Activated T-cell treated with anti-CD3 and anti-CD28 coated beads, Interleukin-2, amount 50 U/mL, for 72 hours (primary cell): ENCODE results near the gene MTCH1. TPM values are rescaled to one million over a fixed set of nuclear protein-coding genes. Genes with fewer than 3 reads are reported as not detected.
"Not testable (repeated sequence)": the region's sequence is repeated elsewhere in the genome, so short reads cannot be mapped to it uniquely, and the experiment has no call there.

Experiments
- ATAC-seq, 2 donors: fragments of 150-1000 bp; cut with Tn5 transposase; replicated peaks in 1 of 2; 2 replicates each; pipeline ENCODE4 v1.10.0; 2021; ENCODE audit warnings: moderate library complexity in 2 of 2, mild to moderate bottlenecking in 1 of 2
- DNase-seq, 2 donors: peaks; one replicate each; pipeline ENCODE4 v3.0.0; 2021 to 2022; ENCODE audit warnings: mixed read lengths in 1 of 2
- H3K27ac Mint-ChIP-seq: one replicate; pipeline ENCODE4 v1.8.0; 2022; ENCODE audit warnings: mild to moderate bottlenecking, moderate library complexity, mixed read lengths
- H3K27me3 Mint-ChIP-seq: one replicate; pipeline ENCODE4 v1.8.0; 2022; ENCODE audit warnings: low read depth, mixed read lengths
- H3K36me3 Mint-ChIP-seq, 2 donors: one replicate each; pipeline ENCODE4 v1.8.0; 2022; ENCODE audit warnings: mixed read lengths in 2 of 2, mild to moderate bottlenecking in 1 of 2; ENCODE audit not compliant: insufficient read depth in 2 of 2
- H3K4me1 Mint-ChIP-seq: one replicate; pipeline ENCODE4 v1.8.0; 2022; ENCODE audit warnings: low read depth, mixed read lengths
- H3K4me3 Mint-ChIP-seq, 2 donors: one replicate each; pipeline ENCODE4 v1.8.0; 2022; ENCODE audit warnings: mild to moderate bottlenecking in 2 of 2, mixed read lengths in 2 of 2, moderate library complexity in 2 of 2
- H3K9me3 Mint-ChIP-seq, 2 donors: one replicate each; pipeline ENCODE4 v1.8.0; 2022; ENCODE audit warnings: mixed read lengths in 2 of 2
- total RNA-seq, 2 donors: library from RNA; stranded (reverse); gene quantifications; one replicate each; pipeline ENCODE4 v1.2.3, GENCODE V29; 2022

The MTCH1 gene
- total RNA-seq, 2 donors from 2014 or later: 116 to 149 TPM

- Mint-ChIP-seq H3K27ac (no peak overlapping the region), H3K4me3 (no peak overlapping the region)
- DNase-seq: no peak
Measured at GRCh38 chr6:36998723-36999038, 12.7 kb upstream of the MTCH1 start.

GRCh38 chr6:36997811-36998722, 12.1 kb upstream of the MTCH1 start:
- no peaks in the 10 kb centered on the region for H3K27me3 Mint-ChIP-seq
- DNase-seq (no peak), ATAC-seq (no peak)
- no peaks in the 10 kb centered on the region for H3K36me3 Mint-ChIP-seq
- H3K4me1 Mint-ChIP-seq: no peaks in the 10 kb centered on the region
- H3K9me3 Mint-ChIP-seq: no peaks in the 10 kb centered on the region
- no peak overlapping the region for H3K4me3 Mint-ChIP-seq
- H3K27ac Mint-ChIP-seq: no peak overlapping the region

More at GRCh38 chr6:36998723-36999038, 12.7 kb upstream of the MTCH1 start:
- H3K9me3 Mint-ChIP-seq: no peaks in the 10 kb centered on the region
- H3K36me3 Mint-ChIP-seq: no peaks in the 10 kb centered on the region
- H3K4me1 Mint-ChIP-seq: no peaks in the 10 kb centered on the region
- no peaks in the 10 kb centered on the region for H3K27me3 Mint-ChIP-seq
- ATAC-seq: no peak

DNA sequence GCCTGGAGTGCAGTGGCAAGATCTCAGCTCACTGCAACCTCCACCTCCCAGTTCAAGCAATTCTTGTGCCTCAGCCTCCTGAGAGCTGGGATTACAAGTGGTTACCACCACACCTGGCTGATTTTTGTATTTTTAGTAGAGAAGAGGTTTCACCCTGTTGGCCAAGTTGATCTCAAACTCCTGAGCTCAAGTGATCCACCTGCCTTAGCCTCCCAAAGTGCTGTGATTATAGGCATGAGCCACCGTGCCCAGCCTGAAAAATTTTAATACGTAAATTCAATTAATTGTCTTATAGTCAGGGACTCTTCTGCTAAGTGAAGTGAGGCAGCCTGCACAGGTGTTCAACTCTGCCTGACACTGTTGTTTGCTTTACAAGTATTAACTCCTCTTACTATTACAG, 4.4 kb upstream of the MTCH1 start:
- not testable (repeated sequence) for H3K36me3 Mint-ChIP-seq, H3K9me3 Mint-ChIP-seq, H3K27ac Mint-ChIP-seq, DNase-seq, H3K4me3 Mint-ChIP-seq, H3K27me3 Mint-ChIP-seq, ATAC-seq
- peaks cover 15% of the 10 kb centered on the region for H3K4me1 Mint-ChIP-seq

GRCh38 chr6:36989264-36989663, 3.3 kb upstream of the MTCH1 start:
- peaks cover 2 to 3% of the 10 kb centered on the region in 2 donors for H3K36me3 Mint-ChIP-seq
- peaks cover 15% of the 10 kb centered on the region for H3K4me1 Mint-ChIP-seq
- DNase-seq (no peak), ATAC-seq (no peak)
- H3K27me3 Mint-ChIP-seq: peaks cover 7% of the 10 kb centered on the region
- no peak overlapping the region for H3K4me3 Mint-ChIP-seq
- H3K27ac Mint-ChIP-seq: no peak overlapping the region
- H3K9me3 Mint-ChIP-seq: no peaks in the 10 kb centered on the region

GRCh38 chr6:36986704-36987047, 680 bp upstream of the MTCH1 start:
- H3K27me3 Mint-ChIP-seq: peaks cover 7% of the 10 kb centered on the region
- H3K27ac Mint-ChIP-seq: peak overlapping the region; percentile 98
- H3K4me1 Mint-ChIP-seq: peaks cover 19% of the 10 kb centered on the region
- no peaks in the 10 kb centered on the region for H3K9me3 Mint-ChIP-seq
- no peak for DNase-seq
- peak; percentile 3 to 16 for ATAC-seq
- peaks cover 2 to 3% of the 10 kb centered on the region in 2 donors for H3K36me3 Mint-ChIP-seq
- H3K4me3 Mint-ChIP-seq: peak overlapping the region; percentile 93 to 99

DNA sequence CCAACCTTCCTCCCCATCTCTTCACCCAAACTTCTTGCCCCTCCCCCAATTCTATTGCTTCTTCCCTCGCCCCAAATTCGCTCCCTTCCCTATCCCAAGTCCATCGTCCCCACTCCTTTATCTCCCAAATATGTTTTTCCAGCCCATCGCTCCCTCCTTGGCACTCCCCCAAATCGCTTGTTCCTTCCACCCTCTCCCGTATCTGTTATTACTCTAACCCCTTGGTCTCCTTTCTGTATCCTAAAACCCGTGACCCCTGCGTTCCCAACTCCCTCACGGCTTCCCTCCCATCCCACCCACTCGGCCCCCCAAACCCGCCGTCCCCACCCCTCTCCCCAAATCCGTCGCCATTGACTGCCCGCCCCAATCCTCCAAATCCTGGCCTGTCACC, 584 bp downstream of the MTCH1 start:
- H3K9me3 Mint-ChIP-seq: no peaks in the 10 kb centered on the region
- no peak overlapping the region for H3K27ac Mint-ChIP-seq
- no peak for ATAC-seq
- peaks cover 7% of the 10 kb centered on the region for H3K27me3 Mint-ChIP-seq
- DNase-seq: no peak
- H3K4me3 Mint-ChIP-seq: no peak overlapping the region
- peaks cover 2 to 4% of the 10 kb centered on the region in 2 donors for H3K36me3 Mint-ChIP-seq
- peaks cover 29% of the 10 kb centered on the region for H3K4me1 Mint-ChIP-seq

DNA sequence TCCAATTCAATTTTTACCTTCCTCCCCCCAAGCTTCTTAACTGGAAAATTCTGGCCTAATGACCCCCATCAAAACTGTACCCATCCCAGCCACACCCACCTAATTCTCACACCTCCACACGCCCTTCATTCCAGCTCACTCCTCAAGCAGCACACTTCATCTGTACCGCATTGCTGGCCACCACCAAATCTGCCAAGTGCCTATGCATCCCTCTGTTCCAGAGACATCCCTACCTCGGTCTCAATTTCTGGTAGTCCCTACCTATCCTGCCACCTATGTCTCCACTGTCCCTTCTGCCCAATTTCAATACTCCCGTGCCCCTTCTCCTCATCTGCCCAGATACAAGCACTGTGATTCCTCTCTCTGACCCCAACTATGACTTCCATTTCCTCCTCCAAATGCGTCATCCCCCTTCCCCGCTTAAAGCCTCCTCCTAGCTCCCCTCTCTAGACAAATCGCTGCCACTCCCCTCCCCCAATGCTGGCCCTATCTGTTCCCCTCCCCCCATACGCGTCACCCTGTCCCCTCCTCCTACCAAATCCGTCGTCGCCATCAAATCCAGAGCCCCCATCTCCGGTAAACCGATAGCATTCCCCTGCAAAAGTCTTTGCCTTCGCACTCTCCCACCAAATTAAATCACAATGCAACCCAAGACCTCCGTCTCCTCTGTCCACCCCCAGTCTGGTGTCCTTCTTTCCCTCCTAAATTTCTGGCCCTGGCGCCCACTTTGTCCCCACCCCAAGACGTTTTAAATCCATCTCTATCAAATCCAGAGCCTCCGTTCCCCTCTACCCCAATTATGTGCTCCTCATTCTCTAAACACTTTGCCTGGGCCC, 1.2 kb downstream of the MTCH1 start:
- Mint-ChIP-seq H3K36me3 (peaks cover 2 to 5% of the 10 kb centered on the region in 2 donors), H3K4me1 (peaks cover 34% of the 10 kb centered on the region), H3K4me3 (no peak overlapping the region), H3K27ac (no peak overlapping the region), H3K27me3 (peaks cover 7% of the 10 kb centered on the region), H3K9me3 (no peaks in the 10 kb centered on the region)
- peak; percentile 65 to 68 for DNase-seq
- peak; percentile 18 to 40 for ATAC-seq

DNA sequence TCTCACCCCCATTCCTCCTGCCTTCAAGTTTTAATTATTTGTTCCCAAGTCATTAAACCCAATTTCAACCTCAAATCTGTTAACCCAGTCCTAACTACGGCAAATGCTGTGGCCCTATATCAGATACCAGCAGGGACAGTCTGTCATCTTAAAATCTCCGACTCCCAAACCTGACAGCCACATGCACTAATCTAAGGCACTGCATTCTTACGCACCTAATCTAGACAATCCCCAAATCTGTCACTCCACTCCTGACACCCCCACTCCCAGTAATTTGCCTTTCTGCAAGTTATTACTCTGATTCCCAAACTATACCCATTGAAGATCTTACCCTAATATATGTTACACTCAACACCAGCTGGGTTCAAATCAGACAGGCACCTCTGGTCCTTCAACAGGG, 2.5 kb downstream of the MTCH1 start:
- Mint-ChIP-seq H3K4me3 (no peak overlapping the region), H3K27ac (no peak overlapping the region), H3K4me1 (peaks cover 45% of the 10 kb centered on the region), H3K27me3 (no peaks in the 10 kb centered on the region), H3K9me3 (no peaks in the 10 kb centered on the region), H3K36me3 (peaks cover 2 to 7% of the 10 kb centered on the region in 2 donors)
- ATAC-seq (no peak), DNase-seq (no peak)

DNA sequence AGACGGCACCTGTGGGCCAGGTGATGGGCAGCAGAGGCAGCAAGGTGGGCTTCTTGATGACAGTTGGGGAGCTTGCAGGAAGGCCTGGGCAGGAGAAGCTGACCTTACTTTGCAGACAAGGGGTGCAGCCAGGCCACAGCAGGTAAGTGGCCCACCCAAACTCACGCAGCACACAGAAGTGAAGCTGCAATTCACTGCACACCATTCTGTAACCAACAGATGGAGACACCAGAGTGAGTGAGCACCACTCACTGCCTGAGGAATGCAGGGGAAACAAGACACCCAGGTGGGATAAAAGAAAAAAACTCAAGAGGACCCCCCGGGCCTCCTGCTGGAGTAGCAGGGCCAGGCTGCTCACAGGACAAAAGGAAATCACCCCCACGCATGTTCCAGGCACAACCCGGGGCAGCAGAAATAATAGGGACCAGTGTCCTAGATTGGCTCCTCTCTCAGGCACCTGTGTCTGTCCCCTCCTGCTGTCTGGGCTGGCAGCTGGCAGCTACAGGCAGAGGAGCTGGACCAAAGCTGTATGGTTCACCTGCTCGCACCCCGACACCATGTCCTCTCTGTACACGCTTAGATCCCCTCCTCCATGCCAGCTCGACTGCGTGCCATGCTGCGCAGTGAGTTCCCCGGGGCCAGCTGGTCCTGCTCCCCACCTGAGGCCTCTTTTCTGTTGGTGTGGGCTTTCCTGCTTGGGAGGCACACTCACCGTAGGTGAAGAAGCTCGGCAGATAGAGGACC, 4.9 kb downstream of the MTCH1 start:
- no peak overlapping the region for H3K27ac Mint-ChIP-seq
- H3K27me3 Mint-ChIP-seq: no peaks in the 10 kb centered on the region
- H3K4me3 Mint-ChIP-seq: no peak overlapping the region
- H3K36me3 Mint-ChIP-seq: peaks cover 0 to 9% of the 10 kb centered on the region in 2 donors
- H3K9me3 Mint-ChIP-seq: no peaks in the 10 kb centered on the region
- peaks cover 30% of the 10 kb centered on the region for H3K4me1 Mint-ChIP-seq
- no peak for DNase-seq
- ATAC-seq: no peak

DNA sequence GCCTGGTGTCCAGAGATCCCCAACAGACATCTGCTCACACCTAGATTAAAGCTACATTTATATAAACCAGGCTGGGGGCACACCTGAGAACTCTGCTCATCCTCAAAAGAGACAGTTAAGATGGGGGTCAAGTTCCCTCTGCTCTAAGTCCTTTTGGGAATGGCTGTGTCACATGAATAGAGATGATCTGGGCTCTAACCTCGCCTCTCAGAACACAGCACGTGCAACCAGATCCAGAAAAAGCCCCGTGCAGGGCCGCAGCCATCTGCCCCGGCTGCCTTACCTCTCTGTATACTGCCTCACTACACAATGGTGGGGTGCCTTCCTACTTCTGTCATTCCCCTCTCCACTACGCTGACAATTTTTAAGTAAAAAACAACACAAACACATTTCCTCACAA, 5.9 kb downstream of the MTCH1 start:
- Mint-ChIP-seq H3K27ac (peak overlapping the region; percentile 6), H3K27me3 (no peaks in the 10 kb centered on the region), H3K36me3 (peaks cover 0 to 10% of the 10 kb centered on the region in 2 donors), H3K9me3 (no peaks in the 10 kb centered on the region), H3K4me1 (peaks cover 30% of the 10 kb centered on the region), H3K4me3 (no peak overlapping the region)
- DNase-seq (no peak), ATAC-seq (no peak)

DNA sequence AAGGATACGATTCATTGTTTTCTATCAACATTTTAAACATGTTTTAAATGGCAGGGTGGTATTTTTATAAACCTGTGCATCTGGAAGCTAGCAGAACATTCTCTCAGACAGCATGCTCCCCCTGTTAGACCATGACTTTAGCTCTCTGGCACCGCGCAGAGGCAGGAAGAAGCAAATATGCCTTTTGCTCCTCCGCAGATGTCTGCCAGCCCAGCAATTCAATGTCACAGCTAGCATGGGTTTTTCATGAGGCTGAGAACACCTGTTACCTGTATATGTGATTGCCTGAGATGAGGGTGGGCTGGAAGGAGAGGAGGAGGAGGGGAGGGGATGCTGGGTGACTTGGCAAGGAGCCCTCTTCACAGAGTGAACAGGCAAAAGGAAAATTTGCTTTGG, 6.7 kb downstream of the MTCH1 start:
- ATAC-seq (peak; percentile 53 to 54), DNase-seq (peak in 1 of 2 donors; percentile 43)
- Mint-ChIP-seq H3K27ac (peak overlapping the region; percentile 3), H3K9me3 (no peaks in the 10 kb centered on the region), H3K4me1 (peaks cover 30% of the 10 kb centered on the region), H3K36me3 (peaks cover 0 to 10% of the 10 kb centered on the region in 2 donors), H3K27me3 (no peaks in the 10 kb centered on the region), H3K4me3 (no peak overlapping the region)

DNA sequence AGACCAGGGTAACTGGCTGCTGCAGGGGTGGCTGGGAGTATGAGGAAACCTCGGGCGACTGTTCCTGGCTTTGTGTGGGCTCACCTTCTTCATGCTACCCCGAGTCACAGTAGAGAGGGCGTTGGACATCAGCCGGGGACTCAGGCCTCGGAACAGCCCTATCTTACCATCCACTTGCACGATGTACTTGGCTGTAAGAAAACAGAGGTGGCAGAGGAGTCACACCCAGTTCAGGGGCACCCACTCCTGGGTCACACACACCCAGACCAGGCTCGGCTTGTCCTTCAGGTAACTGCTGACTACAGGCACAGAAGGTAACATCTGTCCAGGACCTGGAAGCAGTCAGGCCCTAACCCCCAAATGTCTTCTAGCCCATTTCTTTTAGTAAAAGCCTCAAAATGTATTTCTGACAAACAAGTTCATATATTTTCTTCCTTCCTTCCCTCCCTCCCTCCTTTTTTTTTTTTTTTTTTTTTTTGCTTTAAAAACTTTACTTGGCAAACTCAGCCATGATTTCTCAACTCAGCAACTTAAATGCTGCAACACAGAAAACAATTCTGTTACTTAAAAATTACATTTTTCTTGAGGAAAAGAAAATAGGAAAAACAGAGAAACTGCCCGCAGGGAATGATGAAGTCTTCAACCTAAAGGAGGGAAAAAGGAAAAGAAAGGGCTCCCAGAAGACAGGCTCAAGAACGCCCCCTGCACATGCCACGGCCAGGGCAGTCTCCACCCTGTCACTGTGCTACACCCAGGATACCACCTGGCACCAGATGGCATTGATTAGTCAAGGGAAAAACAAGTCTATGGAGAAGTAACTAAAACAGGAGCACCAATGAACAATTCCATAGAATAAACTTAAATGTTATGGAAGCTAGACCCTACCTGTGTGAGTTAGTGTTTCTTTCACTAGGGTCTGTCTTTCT, 7.3 kb downstream of the MTCH1 start:
- no peaks in the 10 kb centered on the region for H3K27me3 Mint-ChIP-seq
- no peaks in the 10 kb centered on the region for H3K9me3 Mint-ChIP-seq
- H3K4me1 Mint-ChIP-seq: peaks cover 30% of the 10 kb centered on the region
- ATAC-seq: no peak
- no peak overlapping the region for H3K27ac Mint-ChIP-seq
- no peak overlapping the region for H3K4me3 Mint-ChIP-seq
- H3K36me3 Mint-ChIP-seq: peaks cover 0 to 10% of the 10 kb centered on the region in 2 donors
- DNase-seq: no peak
